ENCODE data around the gene TBCD. TPM values are rescaled to one million over a fixed set of nuclear protein-coding genes. Genes with fewer than 3 reads are reported as not detected.

TBCD gene
- total RNA-seq, 4 donors from 2014 or later, result 30.5 to 94.3 (median 51.8) TPM

DNA sequence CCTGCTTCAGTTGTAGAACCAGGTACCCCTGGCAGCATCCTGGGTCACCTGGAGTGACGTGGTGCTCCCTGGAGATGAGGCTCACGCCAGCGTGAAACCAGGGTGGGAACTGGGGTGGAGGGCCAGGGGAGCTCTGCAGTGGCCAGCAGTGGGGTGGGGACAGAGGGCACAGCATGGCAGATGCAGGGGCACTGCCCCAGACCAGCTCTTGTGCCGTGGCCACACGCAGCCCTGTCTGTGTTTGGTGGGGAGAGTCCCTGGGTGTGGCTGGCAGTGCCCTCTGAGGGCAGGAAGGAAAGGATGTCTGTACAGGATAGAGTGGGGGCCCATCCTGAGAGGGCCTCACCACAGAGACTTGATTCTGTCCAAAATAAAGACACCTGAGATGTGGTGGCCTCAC lies 63.5 kb downstream of the TBCD start:
- DNase-seq (ENCODE audit: low spot score) (no peak), ATAC-seq (ENCODE audit: low FRiP score) (no peak)
- TF ChIP-seq, protein P1, sequence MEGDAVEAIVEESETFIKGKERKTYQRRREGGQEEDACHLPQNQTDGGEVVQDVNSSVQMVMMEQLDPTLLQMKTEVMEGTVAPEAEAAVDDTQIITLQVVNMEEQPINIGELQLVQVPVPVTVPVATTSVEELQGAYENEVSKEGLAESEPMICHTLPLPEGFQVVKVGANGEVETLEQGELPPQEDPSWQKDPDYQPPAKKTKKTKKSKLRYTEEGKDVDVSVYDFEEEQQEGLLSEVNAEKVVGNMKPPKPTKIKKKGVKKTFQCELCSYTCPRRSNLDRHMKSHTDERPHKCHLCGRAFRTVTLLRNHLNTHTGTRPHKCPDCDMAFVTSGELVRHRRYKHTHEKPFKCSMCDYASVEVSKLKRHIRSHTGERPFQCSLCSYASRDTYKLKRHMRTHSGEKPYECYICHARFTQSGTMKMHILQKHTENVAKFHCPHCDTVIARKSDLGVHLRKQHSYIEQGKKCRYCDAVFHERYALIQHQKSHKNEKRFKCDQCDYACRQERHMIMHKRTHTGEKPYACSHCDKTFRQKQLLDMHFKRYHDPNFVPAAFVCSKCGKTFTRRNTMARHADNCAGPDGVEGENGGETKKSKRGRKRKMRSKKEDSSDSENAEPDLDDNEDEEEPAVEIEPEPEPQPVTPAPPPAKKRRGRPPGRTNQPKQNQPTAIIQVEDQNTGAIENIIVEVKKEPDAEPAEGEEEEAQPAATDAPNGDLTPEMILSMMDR (IDR thresholded peaks at IDR 0.05), result no peak

DNA sequence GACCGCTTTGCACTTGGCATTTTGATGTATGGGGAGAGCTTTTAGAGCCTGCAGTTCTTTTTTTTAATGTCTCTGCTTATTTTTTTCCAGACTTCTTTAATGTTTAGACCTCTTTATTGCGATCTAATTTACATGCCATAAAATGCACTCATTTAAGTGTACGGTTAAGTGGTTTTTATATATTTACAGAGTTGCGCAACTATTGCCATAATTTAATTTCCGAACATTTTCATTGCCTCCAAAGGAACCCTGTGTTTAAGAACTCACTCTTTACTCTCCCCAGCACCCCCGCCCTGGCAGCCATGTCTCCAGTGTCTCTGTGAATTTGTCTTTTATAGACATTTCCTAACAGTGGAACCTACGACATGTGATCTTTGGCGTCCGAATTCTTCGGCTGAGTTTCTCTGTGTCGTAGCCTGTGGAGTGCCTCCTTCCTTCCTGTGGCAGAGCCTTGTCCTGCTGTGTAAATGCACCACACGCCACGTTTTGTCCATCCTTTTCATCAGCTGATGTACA lies 64.0 kb downstream of the TBCD start:
- no peak for ATAC-seq (ENCODE audit: low FRiP score)
- TF ChIP-seq, protein P1 (IDR thresholded peaks at IDR 0.05), result no peak
- DNase-seq (ENCODE audit: low spot score), result no peak

DNA sequence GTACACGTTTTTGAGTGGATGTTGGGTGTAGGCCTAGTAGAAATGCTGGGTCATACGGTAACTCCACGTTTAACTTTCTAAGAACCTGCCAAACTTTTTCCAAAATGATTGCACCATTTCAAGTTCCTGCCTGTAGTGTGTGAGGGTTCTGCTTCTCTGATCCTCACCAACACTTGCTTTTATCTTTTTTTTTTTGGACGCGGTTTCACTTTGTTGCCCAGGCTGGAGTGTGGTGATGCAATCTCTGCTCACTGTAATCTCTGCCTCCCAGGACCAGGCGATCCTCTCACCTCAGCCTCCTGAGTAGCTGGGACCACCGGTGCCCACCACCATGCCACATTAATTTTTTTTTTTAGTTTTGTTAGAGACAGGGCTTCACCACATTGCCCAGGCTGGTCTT lies 64.5 kb downstream of the TBCD start:
- no peak for ATAC-seq (ENCODE audit: low FRiP score)

DNA sequence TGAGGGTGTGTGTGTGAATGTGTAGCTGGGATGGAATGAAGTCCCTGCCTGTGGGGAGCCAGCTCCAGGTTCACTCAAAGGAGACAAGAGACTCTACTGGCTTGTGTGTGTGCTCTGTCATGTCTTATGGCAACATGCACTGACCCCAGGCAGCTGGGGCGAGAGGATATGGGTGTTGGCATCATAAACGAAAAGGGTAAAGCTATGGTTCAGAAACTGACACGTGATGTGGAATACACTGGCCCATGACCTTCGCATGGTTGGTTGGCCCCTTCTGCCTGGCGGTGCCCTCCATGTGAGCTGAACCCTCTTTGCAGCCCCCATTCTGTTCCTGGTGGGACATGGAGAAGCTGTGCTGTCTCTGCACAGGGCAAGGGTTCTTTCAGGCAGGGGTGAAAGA lies 66.1 kb downstream of the TBCD start:
- DNase-seq (ENCODE audit: low spot score) (no peak), ATAC-seq (ENCODE audit: low FRiP score) (no peak)
- TF ChIP-seq, protein P1 (IDR thresholded peaks at IDR 0.05), result no peak

More for the DNA sequence above, 64.5 kb downstream of the TBCD start:
- TF ChIP-seq, protein P1 (IDR thresholded peaks at IDR 0.05), result no peak
- DNase-seq (ENCODE audit: low spot score), result no peak

DNA sequence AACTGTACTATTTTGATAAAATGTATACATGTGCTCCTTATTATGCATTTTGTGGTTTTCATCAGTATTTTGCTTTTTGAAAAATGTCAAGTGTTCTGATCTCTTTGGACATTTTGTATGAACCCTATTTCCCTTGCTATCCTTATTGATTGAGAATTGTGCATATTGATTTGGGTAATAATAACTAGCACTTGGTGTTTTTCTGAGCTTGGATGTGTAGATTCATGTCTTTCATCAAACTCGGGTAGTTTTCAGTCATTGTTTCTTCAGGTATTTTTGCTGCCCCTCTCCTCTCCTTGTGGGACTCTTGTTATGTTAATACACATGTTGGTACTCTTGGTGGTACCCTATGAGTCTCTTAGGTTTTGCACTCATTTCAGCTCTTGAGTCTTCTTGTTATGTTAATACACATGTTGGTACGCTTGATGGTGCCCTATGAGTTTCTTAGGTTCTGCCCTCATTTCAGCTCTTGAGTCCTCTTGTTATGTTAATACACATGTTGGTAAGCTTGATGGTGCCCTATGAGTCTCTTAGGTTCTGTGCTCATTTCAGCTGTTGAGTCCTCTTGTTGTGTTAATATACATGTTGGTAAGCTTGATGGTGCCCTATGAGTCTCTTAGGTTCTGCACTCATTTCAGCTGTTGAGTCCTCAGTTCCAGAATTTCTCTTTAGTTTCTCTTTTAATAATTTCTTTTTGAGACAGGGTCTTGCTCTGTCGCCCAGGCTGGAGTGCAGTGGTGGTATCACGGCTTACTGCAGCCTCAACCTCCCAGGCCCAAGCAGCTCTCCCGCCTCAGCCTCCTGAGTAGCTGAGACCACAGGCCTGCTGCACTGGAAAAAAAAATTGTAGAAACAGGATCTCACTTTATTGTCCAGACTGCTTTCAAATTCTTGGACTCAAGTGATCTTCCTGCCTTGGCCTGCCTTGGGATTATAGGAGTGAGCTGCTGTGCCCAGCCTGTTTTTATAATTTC lies 68.7 kb downstream of the TBCD start:
- DNase-seq (ENCODE audit: low spot score) (no peak), ATAC-seq (ENCODE audit: low FRiP score) (no peak)
- TF ChIP-seq, protein P1 (IDR thresholded peaks at IDR 0.05), result no peak

DNA sequence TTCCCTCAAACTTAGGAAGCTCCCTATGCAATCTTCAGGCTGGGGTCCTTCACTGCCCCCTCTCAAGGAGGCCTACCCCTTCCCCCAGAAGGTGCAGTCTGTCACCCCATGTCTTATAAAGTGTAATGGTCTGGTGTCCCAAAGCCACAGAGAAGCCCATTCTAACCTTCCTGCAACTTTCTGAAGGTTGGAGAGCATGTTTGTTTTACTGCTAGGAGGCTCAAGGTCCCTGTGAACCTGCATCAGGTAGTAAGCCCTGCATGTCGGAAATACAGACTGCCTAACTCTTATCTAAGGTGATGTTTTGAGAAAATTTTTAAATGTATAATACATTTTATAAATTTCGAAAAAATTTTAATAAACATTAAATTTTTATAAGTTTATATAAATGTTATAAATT lies 69.7 kb downstream of the TBCD start:
- DNase-seq (ENCODE audit: low spot score), result no peak
- no peak for ATAC-seq (ENCODE audit: low FRiP score)
- TF ChIP-seq, protein P1 (IDR thresholded peaks at IDR 0.05), result no peak

Data from omental fat pad (tissue), 4 donors.